Stimulated activated CD4-positive, alpha-beta T cell treated with anti-CD3 and anti-CD28 coated beads, Interleukin-1b, Interleukin-23, amount 100 ng/mL, for 4 hours (primary cell): ENCODE results near the gene FRAT2.
"Not testable (repeated sequence)": the region's sequence is repeated elsewhere in the genome, so short reads cannot be mapped to it uniquely, and the experiment has no call there.

ENCODE experiments used
- DNase-seq, 2 donors: peaks; one replicate each; pipeline ENCODE4 v3.0.0-alpha.2; 2020; ENCODE audit warnings: low read depth in 2 of 2

FRAT2 gene

DNA sequence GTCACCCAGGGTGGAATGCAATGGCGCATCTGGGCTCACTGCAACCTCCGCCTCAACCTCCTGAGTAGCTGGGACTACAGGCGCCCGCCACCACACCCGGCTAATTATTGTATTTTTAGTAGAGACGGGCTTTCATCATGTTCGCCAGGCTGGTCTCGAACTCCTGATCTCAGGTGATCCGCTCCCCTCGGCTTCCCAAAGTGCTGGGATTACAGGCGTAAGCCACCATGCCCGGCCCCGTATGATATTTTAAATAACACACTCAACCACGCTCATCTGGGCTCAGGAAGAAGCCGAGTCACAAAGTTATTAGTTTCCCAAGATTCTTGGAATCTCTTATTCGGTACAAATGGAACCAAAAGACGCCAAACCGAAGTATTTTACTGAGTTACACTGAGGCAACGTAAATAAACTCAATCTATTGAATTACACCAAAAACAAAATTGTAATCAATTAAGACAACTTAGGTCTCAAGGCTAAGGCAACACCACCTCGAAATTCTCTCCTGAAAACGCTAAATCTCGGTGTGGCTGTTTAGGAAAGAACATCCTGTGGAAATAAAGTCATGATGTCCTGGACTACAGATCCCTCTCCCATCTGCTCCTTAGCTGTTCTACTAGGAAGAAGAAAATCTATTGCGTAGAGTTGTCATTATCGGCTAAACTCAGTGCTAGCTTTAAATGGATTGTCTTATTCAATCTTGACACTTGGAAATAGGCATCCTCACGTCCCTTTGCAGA is 43.0 kb downstream of the FRAT2 start:
- no peak for DNase-seq

DNA sequence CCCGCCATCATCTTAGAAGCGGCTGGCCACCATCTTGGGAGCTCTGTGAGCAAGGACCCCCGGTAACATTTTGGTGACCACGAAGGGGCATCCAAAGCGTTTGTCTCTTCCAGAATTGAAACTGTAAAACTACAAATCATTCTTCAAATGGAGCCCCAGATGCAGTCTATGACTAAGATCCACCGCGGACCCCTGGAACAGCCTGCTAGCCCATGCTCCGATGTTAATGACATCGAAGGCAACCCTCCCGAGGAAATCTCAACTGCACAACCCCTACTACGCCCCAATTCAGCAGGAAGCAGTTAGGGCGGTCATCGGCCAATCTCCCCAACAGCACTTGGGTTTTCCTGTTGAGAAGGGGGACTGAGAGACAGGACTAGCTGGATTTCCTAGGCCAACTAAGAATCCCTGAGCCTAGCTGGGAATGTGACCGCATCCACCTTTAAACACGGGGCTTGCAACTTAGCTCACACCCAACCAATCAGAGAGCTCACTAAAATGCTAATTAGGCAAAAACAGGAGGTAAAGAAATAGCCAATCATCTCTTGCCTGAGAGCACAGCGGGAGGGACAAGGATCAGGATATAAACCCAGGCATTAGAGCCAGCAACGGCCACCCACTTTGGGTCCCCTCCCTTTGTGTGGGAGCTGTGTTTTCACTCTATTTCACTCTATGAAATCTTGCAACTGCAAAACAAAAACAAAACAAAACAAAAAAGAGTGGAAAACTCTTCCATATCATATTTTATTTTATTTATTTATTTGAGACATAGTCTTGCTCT is 43.8 kb downstream of the FRAT2 start:
- DNase-seq, result not testable (repeated sequence)

DNA sequence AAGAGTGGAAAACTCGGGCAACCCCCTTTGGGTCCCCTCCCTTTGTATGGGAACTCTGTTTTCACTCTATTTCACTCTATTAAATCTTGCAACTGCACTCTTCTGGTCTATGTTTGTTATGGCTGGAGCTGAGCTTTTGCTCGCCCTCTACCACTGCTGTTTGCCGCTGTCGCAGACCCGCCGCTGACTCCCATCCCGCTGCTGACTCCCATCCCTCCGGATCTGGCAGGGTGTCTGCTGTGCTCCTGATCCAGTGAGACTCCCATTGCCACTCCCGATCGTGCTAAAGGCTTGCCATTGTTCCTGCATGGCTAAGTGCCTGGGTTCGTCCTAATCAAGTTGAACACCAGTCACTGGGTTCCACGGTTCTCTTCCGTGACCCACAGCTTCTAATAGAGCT is 44.5 kb downstream of the FRAT2 start:
- not testable (repeated sequence) for DNase-seq
